Measurements from ENCODE around the gene THOP1. TPM values are rescaled to one million over a fixed set of nuclear protein-coding genes. Genes with fewer than 3 reads are reported as not detected.

Gene THOP1
- total and polyA plus RNA-seq, 7 donors = 23.2 to 97.0 (median 39.8) TPM

GRCh38 chr19:2819540-2820111, 34.3 kb downstream of the THOP1 start, which contains the start of gene ZNF554:
Gene ZNF554, plus strand, starts transcription at chr19:2819868. Its CDS starts 204 bp downstream, at chr19:2820072.
- H3K27ac ChIP-seq = peak within 1 kb of the TSS; percentile 48 to 77 (median 63)
- WGBS, 2 donors = 0% methylated on average over 64 of the region's 64 CpGs

GRCh38 chr19:2820112-2820702, 34.9 kb downstream of the THOP1 start:
- Histone ChIP-seq H3K9me3 (no peaks in the 10 kb centered on the region), H3K36me3 (peaks cover 0 to 13% (median 2%) of the 10 kb centered on the region in 4 donors), H3K27ac (peak overlapping the region; percentile 48 to 77 (median 63)), H3K4me3 (peak overlapping the region; percentile 74 to 86 (median 78)), H3K27me3 (no peaks in the 10 kb centered on the region), H3K4me1 (peaks cover 0 to 18% (median 10%) of the 10 kb centered on the region in 4 donors)
- WGBS, 2 donors = 1 to 3% methylated on average over 36 of the region's 36 CpGs
- intact Hi-C loops (cut with DNase I) = no loop called here
- no peak for DNase-seq
- TF ChIP-seq CTCF (IDR thresholded peaks at IDR 0.05) = no peak
- TF ChIP-seq POLR2A (IDR thresholded peaks at IDR 0.05) = no peak

More at GRCh38 chr19:2819540-2820111, 34.3 kb downstream of the THOP1 start, which contains the start of gene ZNF554:
- no peaks in the 10 kb centered on the region for H3K9me3 ChIP-seq
- TF ChIP-seq POLR2AphosphoS5 (IDR thresholded peaks at IDR 0.05) (peak in 3 of 4 donors; percentile 13 to 65 (median 38)), EP300 (IDR thresholded peaks at IDR 0.05) (no peak), POLR2A (IDR thresholded peaks at IDR 0.05) (no peak), CTCF (IDR thresholded peaks at IDR 0.05) (peak; percentile 95 to 97 (median 96))
- H3K4me3 ChIP-seq = peak within 1 kb of the TSS; percentile 74 to 86 (median 78)
- H3K36me3 ChIP-seq = peaks cover 0 to 13% (median 2%) of the 10 kb centered on the region in 4 donors
- H3K4me1 ChIP-seq = peaks cover 0 to 18% (median 10%) of the 10 kb centered on the region in 4 donors
- intact Hi-C loops (cut with DNase I) = loop anchor here (2.0 kb wide), 1 partner anchor 53 kb away; no protein-coding TSS in a partner anchor
- no peaks in the 10 kb centered on the region for H3K27me3 ChIP-seq
- DNase-seq = peak; percentile 98

GRCh38 chr19:2822846-2823245, 37.5 kb downstream of the THOP1 start:
- Histone ChIP-seq H3K4me1 (peaks cover 0 to 18% (median 10%) of the 10 kb centered on the region in 4 donors), H3K36me3 (peaks cover 0 to 27% (median 4%) of the 10 kb centered on the region in 4 donors), H3K4me3 (no peak overlapping the region), H3K9me3 (no peaks in the 10 kb centered on the region), H3K27ac (no peak overlapping the region), H3K27me3 (no peaks in the 10 kb centered on the region)
- no peak for DNase-seq
- WGBS, 2 donors = 93 to 97% methylated on average over 5 of the region's 5 CpGs
- TF ChIP-seq EP300 (IDR thresholded peaks at IDR 0.05) (no peak), CTCF (IDR thresholded peaks at IDR 0.05) (no peak), POLR2A (IDR thresholded peaks at IDR 0.05) (no peak), POLR2AphosphoS5 (IDR thresholded peaks at IDR 0.05) (no peak)
- intact Hi-C loops (cut with DNase I) = no loop called here

- Histone ChIP-seq H3K4me3 (no peak overlapping the region), H3K27me3 (no peaks in the 10 kb centered on the region), H3K27ac (no peak overlapping the region), H3K4me1 (peaks cover 0 to 18% (median 10%) of the 10 kb centered on the region in 4 donors), H3K36me3 (peaks cover 0 to 32% (median 6%) of the 10 kb centered on the region in 4 donors), H3K9me3 (no peaks in the 10 kb centered on the region)
- intact Hi-C loops (cut with DNase I) = no loop called here
- 84 to 89% methylated on average over 9 of the region's 9 CpGs for WGBS, 2 donors
- no peak for DNase-seq
- no peak for TF ChIP-seq EP300 (IDR thresholded peaks at IDR 0.05)
- TF ChIP-seq POLR2AphosphoS5 (IDR thresholded peaks at IDR 0.05) = no peak
- TF ChIP-seq CTCF (IDR thresholded peaks at IDR 0.05) = no peak
- TF ChIP-seq POLR2A (IDR thresholded peaks at IDR 0.05) = no peak
These were observed 38.3 kb downstream of the THOP1 start for GRCh38 chr19:2823646-2824045.
